Ascending aorta (tissue), 2 donors: Measurements from ENCODE around the gene OSMR. TPM values are rescaled to one million over a fixed set of nuclear protein-coding genes. Genes with fewer than 3 reads are reported as not detected.

Experiments
- DNase-seq, 2 donors: peaks; one replicate each; pipeline ENCODE4 v3.0.0-alpha.2; 2019; ENCODE audit warnings: low spot score in 2 of 2
- H3K27ac ChIP-seq, 2 donors: fragments of 200-600 bp; sonication (generic); one replicate each; pipeline ENCODE4 v1.5.1; 2016 to 2017; ENCODE audit warnings: mild to moderate bottlenecking in 1 of 2
- H3K27me3 ChIP-seq: fragments of 200-600 bp; sonication (generic); one replicate; pipeline ENCODE4 v1.5.1; 2017
- H3K36me3 ChIP-seq, 2 donors: fragments of 200-600 bp; sonication (generic); one replicate each; pipeline ENCODE4 v1.5.1; 2016
- H3K4me1 ChIP-seq, 2 donors: fragments of 200-600 bp; sonication (generic); one replicate each; pipeline ENCODE4 v1.5.1; 2016 to 2017; ENCODE audit warnings: mild to moderate bottlenecking in 1 of 2
- H3K4me3 ChIP-seq, 2 donors: fragments of 200-600 bp; sonication (generic); one replicate each; pipeline ENCODE4 v1.5.1; 2016 to 2017; ENCODE audit warnings: mild to moderate bottlenecking in 1 of 2
- H3K9me3 ChIP-seq, 2 donors: fragments of 200-600 bp; sonication (generic); one replicate each; pipeline ENCODE4 v1.5.1; 2016
- intact Hi-C: fragments of 100-400 bp; cut with DNase I; formaldehyde crosslinking; loops from one replicate; pipeline ENCODE4 v1.15.1; 2023
- total RNA-seq: library from RNA; depleted of rRNA; stranded (reverse); fragments of >200 nt; gene quantifications from one replicate; pipeline ENCODE4 v1.1.0, GENCODE V29; 2016
- TF ChIP-seq, protein P1 (sequence below), 3 experiments: fragments of 200-600 bp in 2 of 3; fragments of 450-650 bp in 1 of 3; sonication (generic) in 2 of 3; IDR thresholded peaks; one replicate each; pipeline ENCODE4 v1.5.1; 2016 to 2019; ENCODE audit warnings: antibody characterized with exemption in 3 of 3, mild to moderate bottlenecking in 1 of 3, moderate library complexity in 1 of 3

OSMR gene
- total RNA-seq, 1 donor from 2014 or later: 52.4 TPM

DNA sequence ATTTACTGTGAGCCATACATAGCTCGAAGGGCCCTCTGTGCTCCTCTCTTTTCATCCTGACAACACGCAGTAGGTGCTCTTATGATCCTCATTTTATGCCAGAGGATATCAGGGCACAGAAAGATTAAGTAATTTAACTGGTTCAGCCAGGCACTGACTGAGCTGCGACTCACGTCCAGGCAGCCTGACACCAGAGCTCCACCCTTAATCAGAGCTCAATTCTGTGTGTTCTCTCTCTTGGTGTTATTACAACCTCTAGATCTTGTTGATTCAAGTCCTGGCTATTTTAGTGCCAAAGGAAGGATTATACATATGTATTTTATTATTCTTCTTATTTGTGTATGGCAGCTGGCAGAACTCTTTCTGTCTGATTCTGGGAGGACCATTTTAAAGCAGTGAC, 59.7 kb downstream of the OSMR start:
- Histone ChIP-seq H3K9me3 (peaks cover 0 to 21% of the 10 kb centered on the region in 2 donors), H3K4me3 (no peak overlapping the region), H3K4me1 (no peaks in the 10 kb centered on the region), H3K36me3 (peaks cover 39 to 87% of the 10 kb centered on the region in 2 donors), H3K27me3 (no peaks in the 10 kb centered on the region), H3K27ac (no peak overlapping the region)
- TF ChIP-seq, protein P1, sequence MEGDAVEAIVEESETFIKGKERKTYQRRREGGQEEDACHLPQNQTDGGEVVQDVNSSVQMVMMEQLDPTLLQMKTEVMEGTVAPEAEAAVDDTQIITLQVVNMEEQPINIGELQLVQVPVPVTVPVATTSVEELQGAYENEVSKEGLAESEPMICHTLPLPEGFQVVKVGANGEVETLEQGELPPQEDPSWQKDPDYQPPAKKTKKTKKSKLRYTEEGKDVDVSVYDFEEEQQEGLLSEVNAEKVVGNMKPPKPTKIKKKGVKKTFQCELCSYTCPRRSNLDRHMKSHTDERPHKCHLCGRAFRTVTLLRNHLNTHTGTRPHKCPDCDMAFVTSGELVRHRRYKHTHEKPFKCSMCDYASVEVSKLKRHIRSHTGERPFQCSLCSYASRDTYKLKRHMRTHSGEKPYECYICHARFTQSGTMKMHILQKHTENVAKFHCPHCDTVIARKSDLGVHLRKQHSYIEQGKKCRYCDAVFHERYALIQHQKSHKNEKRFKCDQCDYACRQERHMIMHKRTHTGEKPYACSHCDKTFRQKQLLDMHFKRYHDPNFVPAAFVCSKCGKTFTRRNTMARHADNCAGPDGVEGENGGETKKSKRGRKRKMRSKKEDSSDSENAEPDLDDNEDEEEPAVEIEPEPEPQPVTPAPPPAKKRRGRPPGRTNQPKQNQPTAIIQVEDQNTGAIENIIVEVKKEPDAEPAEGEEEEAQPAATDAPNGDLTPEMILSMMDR (IDR thresholded peaks at IDR 0.05): no peak
- DNase-seq: no peak
- intact Hi-C loops: no loop called here

DNA sequence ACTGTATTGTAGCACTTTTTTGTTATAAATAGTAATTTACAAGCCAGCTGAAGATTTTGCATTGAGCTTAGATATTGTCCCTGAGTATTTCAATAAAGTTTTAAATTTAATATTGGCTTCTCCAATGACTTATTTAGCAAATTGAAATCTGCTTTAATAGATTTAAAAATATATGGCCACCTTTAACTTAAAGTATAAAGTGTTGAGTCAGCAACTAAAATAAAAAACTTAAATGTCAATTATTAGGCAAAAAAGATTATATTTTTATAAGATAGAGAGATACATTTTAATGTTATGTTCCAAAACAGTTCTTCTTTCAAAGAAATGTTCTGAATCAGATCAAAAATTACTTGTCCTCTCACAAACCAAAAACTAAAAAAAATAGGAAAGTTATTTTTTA, 60.7 kb downstream of the OSMR start:
- intact Hi-C loops: no loop called here
- Histone ChIP-seq H3K9me3 (peaks cover 0 to 21% of the 10 kb centered on the region in 2 donors), H3K4me3 (no peak overlapping the region), H3K36me3 (peaks cover 37 to 80% of the 10 kb centered on the region in 2 donors), H3K27me3 (no peaks in the 10 kb centered on the region), H3K27ac (no peak overlapping the region), H3K4me1 (no peaks in the 10 kb centered on the region)
- TF ChIP-seq, protein P1 (IDR thresholded peaks at IDR 0.05): no peak
- no peak for DNase-seq

DNA sequence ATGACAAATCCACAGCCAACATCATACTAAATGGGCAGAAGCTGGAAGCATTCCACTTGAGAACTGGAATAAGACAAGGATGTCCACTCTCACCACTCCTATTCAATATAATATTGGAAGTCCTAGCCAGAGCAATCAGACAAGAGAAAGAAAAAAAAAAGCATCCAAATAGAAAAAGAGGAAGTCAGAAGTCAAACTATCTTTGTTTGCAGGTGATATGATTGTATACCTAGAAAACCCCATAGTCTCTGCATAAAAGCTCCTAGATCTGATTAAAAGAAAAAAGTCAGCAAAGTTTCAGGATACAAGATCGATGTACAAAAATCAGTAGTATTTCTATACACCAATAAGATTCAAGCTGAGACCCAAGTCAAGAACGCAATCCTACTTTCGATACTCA, 66.1 kb downstream of the OSMR start:
- Histone ChIP-seq H3K27ac (no peak overlapping the region), H3K4me1 (no peaks in the 10 kb centered on the region), H3K36me3 (peaks cover 8 to 32% of the 10 kb centered on the region in 2 donors), H3K9me3 (peaks cover 0 to 12% of the 10 kb centered on the region in 2 donors), H3K27me3 (no peaks in the 10 kb centered on the region), H3K4me3 (no peak overlapping the region)
- intact Hi-C loops: no loop called here
- TF ChIP-seq, protein P1 (IDR thresholded peaks at IDR 0.05): no peak
- DNase-seq: no peak

DNA sequence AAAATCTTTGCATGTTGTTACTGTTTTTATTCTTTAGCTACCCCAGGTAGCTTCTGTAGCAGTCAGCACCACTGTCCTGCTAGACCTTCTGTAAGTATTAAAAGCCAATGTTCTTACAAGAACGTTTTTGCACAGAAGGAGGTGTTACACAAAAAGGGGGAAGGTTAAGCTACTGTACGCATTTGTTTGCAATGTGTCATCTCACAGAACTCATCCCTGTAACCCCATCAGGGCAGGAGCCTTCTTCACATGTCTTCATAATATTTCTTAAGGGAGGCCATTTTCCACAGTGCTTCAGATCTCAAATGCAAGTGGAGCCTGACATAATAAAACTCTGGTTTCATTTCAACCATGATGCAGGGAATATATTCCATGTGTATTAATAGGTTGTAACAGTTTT, 67.9 kb downstream of the OSMR start:
- H3K36me3 ChIP-seq: peaks cover 5 to 32% of the 10 kb centered on the region in 2 donors
- no peaks in the 10 kb centered on the region for H3K4me1 ChIP-seq
- no peaks in the 10 kb centered on the region for H3K27me3 ChIP-seq
- DNase-seq: no peak
- intact Hi-C loops: no loop called here
- TF ChIP-seq, protein P1 (IDR thresholded peaks at IDR 0.05): no peak
- peaks cover 0 to 12% of the 10 kb centered on the region in 2 donors for H3K9me3 ChIP-seq
- no peak overlapping the region for H3K27ac ChIP-seq
- H3K4me3 ChIP-seq: no peak overlapping the region

DNA sequence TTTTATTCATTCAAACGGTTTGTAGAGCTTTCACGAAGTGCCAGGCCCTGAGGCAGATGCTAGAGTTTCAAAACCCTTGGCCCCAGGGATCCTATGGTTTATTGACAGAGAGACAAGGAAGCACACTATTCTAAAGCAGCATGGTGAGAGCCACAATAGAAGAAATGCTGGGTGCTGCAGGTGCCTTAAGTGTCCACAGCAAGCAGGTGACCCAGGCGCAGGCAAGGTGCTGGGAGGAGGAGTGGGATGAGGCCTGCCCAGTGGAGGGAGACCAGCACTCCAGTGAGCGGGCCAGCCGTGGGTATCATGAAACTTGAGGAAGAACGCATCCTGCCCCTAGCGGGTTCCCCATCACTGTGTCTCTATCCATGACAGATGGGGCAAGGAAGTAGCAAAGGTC, 71.0 kb downstream of the OSMR start:
- no peaks in the 10 kb centered on the region for H3K4me1 ChIP-seq
- no peaks in the 10 kb centered on the region for H3K27me3 ChIP-seq
- H3K9me3 ChIP-seq: peaks cover 0 to 5% of the 10 kb centered on the region in 2 donors
- TF ChIP-seq, protein P1 (IDR thresholded peaks at IDR 0.05): no peak
- H3K36me3 ChIP-seq: peaks cover 18 to 51% of the 10 kb centered on the region in 2 donors
- no peak overlapping the region for H3K4me3 ChIP-seq
- H3K27ac ChIP-seq: no peak overlapping the region
- intact Hi-C loops: no loop called here
- DNase-seq: no peak

DNA sequence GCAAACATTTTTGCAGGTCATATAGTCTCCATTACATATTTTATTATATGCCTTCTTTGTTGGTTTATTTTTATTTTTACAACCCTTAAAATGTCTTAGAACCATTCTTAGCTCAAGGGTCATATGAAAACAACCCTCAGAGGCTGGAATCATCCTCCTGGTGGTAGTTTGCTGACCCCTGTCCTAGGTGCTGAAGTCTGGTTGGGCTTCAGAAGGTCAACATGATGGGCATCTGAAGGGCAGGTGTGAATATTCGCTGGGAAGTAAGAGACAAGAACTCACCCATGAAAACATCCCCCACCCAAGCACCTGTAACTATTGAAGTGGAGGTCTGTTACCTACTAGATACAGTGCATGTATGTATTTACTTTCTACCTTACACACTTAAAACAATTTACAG, 75.4 kb downstream of the OSMR start:
- no peak for DNase-seq
- peaks cover 20 to 70% of the 10 kb centered on the region in 2 donors for H3K36me3 ChIP-seq
- intact Hi-C loops: no loop called here

More for the DNA sequence above, 75.4 kb downstream of the OSMR start:
- no peak overlapping the region for H3K27ac ChIP-seq
- H3K4me1 ChIP-seq: peaks cover 5 to 8% of the 10 kb centered on the region in 2 donors
- no peaks in the 10 kb centered on the region for H3K9me3 ChIP-seq
- H3K27me3 ChIP-seq: no peaks in the 10 kb centered on the region
- H3K4me3 ChIP-seq: no peak overlapping the region
- TF ChIP-seq, protein P1 (IDR thresholded peaks at IDR 0.05): no peak
